Measurements from ENCODE around the gene RPL7A.
"Not testable (repeated sequence)": the region's sequence is repeated elsewhere in the genome, so short reads cannot be mapped to it uniquely, and the experiment has no call there.

The RPL7A gene

DNA sequence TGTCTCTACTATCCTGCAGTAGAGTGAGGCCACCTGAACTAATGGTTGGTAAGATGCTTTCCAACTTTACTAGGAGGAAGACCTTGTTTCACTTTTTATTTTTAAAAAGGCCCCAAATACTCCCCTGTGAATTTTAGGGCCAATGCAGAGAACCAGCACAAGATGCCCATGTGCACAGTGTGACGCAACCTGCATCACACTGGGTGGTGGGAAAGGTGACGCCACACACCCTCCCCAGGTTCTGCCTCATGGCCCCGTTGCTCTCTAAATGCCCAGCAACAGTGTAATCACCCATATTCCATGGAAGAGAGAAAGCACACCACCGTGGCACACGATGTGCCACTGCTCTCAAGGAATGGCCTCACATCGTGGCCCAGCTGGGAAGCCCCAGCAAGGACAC lies 21.4 kb downstream of the RPL7A start:
- DNase-seq = no peak

- DNase-seq = no peak
Measured at GRCh38 chr9:133369933-133370332, 21.9 kb downstream of the RPL7A start.

DNA sequence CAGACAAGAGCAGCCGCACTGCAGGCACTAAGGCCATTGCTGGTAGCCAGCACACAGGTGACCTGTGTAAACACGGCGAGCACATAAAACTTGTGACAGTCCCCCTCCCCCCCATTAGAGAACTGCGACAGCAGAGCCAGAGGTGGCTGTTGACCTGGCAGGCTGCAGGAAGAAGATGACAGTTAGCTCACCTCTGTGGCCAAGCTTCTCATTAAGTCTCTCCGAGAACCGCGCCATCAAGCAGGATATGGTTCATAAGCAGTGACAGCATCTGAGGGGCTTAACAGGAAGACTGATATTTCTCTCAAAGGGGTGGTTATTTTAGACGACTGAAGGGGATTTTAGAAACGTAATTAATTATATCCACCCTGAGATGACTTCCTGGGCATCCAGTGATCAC lies 22.7 kb downstream of the RPL7A start:
- DNase-seq = peak; percentile 57

- peak; percentile 59 for DNase-seq
Measured at GRCh38 chr9:133371261-133371711, 23.3 kb downstream of the RPL7A start.

GRCh38 chr9:133372144-133372543 lies 24.1 kb downstream of the RPL7A start:
- no peak for DNase-seq

DNA sequence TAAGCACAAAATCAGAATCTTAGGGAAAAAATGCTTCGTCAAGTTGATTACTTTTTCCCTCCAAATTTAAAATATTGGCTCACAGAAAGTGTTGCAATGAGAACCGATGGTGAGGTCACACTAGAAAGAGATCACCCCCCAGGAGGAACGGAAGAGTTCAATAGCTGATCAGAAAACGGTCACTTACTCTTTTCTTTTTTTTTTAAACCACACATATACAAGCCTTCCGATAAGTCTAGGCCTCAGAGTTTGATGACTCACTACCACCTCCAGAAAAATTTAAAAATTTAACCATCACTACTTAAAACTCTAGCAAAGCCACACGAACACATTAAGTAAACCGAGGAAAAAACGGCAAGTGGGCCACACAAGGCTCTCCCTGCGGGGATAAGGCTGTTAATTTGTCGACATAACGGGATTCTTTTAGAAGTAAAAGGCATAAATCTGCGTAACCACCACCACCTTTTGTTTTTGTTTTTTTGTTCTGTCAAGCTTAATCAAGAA lies 26.6 kb downstream of the RPL7A start:
- DNase-seq = no peak

DNA sequence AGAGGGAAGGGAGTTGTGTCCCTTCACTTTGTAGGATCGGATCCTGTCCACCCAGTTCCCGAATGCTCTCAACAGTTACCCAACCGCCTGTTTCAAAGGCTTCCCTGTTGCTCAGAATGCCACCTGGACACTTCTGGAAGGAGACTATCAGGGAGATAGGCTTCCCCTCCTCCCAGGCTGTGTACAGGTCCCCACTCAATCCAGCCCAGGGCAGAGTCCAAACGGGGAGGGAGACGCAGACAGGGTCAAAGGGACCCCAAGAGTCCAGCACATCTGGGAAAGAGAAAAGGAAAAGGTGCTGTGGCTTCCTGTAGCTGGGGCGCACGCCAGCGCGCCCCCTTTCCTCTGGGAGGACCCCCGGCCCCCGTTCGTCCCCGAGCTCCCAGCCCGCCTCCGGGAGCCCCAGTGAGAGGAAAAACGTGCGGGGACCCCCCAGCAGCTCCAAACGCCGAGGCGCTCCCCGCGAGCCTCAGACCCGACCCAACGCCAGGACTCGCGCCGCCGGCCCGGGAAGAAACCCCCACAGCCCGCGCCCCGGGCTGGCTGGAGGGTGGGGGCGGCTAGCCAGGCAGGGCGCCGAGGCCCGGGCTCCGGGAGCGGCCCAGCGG lies 27.2 kb downstream of the RPL7A start:
- DNase-seq = no peak

DNA sequence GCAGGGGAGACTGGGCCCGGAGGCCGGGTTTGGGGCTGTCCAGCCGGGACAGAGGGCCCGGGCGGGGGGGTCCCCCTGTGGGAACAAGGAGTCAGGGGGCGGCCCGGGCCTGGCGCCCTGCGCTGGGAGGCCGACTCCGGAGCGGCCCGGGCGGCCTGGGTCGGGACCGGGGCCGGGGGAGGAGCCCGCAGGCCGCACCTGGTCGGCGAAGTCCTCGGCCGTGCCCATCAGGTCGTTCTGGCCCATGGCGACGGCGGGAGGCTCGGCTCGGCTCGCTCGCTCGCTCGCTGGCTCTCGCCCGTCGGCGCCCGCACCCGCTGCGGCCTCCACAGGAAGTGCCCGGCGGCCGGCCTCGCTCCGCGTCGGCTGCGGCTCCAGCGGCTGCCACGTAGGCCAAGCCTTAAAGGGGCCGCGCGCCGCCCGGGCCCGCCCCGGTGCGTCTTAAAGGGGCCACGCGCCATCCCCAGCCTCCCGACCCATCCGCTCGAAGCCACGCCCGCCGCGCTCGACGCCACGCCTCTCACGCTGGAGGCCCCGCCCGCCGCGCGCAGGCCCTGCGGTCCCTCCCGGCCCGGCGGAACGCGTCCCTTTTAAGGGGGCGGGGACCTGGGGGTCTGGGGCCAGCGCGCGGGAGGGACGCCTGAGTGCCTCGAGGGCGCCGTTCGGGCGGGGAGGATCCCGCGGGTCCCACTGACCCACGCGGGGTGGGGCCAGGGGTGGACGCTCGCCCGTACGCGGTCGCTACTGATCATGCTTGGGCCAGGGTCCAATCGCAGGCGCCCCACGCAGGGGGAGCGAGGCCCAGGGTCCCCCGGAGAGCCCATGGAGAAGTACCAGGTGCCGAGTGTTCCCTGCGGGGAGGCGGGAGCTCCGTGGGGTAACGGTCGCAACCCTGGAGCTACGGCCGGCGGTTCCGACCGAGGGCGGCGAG lies 28.0 kb downstream of the RPL7A start, which contains the start of the genes STKLD1 and SURF4:
TSS of gene STKLD1 (plus strand) at position 643 of the 931 bp plus-strand sequence. CDS start at position 751, 108 bp downstream.
TSS of gene SURF4 (minus strand) at position 337 of the 931 bp plus-strand sequence. CDS start at position 246, 91 bp downstream.
- DNase-seq = peak; percentile 87

DNA sequence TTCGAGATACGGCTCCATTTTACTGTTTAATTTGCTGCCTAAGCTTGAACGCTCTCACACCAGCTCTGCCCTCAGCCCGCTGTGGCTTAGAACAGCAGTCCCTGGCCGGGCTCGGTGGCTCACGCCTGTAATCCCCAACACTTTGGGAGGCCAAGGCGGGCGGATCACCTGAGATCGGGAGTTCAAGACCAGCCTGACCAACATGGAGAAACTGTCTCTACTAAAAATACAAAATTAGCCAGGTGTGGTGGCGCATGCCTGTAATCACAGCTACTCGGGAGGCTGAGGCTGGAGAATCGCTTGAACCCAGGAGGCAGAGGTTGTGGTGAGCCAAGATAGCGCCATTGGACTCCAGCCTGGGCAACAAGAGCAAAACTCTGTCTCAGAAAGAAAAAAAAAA lies 29.3 kb downstream of the RPL7A start:
- not testable (repeated sequence) for DNase-seq

- no peak for DNase-seq
Measured at GRCh38 chr9:133377721-133378216, 29.8 kb downstream of the RPL7A start.

GRCh38 chr9:133378408-133378962 lies 30.5 kb downstream of the RPL7A start:
- DNase-seq = no peak

DNA sequence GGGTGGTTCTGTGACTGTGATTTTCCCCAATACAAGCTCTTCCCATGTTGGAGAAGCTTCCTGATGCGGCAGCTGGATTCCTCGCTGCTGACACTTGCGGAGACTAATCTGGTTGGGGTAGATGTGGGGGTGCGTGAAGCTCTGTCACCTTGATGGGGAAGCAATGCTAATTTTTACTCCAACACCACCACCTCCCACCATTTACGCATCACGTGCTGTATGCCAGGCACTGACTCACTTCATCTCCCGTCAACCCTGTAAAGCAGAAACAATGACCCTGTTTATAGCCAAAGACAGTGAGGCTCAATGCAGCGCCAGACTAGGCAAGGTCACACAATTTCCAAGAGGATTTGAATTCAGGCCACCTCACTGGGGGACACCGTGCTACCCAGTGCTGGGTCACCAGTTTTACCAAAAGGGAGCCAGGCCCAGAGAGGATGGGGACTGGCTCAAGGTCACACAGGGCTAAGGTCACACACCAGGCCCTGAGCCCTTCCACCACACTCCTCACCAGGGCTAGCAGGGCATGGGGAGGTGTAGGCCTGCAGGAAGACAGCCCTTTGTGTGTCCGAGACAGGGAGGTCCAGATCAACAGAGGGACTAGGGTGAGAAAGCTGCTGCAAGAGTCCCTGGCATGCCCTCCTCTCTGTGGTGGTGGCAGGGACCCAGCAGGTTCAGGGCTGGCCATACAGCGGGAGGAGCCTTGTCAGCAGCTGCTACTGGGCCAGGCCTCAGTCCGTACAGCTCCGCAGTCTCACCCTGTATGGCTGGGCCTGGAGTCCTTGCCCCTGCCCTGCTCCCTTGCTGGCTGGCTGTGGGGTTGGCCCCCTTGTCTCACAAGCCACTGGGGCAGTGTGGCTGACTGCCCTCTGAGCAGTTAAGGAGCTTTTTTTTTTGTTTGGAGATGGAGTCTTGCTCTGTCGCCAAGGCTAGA lies 31.4 kb downstream of the RPL7A start:
- no peak for DNase-seq

DNA sequence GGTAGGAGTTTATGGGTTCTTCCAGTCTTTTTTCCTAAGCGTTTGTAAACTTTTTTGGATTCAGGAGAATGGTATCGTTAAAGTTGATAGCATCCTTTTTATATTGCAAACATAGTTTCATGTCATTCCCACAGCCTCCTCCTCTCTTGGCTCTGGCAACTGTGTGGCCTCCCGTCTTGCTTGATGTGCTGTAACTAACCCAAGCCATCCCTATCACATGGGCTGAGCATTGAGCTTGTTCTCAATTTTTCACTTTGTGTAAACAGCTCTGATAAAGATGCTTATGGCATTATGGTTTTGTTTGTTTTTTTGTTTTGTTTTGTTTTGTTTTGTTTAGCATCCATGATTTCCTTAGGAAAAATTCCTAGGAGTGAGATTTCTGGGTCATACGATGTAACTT lies 32.7 kb downstream of the RPL7A start:
- no peak for DNase-seq

DNA sequence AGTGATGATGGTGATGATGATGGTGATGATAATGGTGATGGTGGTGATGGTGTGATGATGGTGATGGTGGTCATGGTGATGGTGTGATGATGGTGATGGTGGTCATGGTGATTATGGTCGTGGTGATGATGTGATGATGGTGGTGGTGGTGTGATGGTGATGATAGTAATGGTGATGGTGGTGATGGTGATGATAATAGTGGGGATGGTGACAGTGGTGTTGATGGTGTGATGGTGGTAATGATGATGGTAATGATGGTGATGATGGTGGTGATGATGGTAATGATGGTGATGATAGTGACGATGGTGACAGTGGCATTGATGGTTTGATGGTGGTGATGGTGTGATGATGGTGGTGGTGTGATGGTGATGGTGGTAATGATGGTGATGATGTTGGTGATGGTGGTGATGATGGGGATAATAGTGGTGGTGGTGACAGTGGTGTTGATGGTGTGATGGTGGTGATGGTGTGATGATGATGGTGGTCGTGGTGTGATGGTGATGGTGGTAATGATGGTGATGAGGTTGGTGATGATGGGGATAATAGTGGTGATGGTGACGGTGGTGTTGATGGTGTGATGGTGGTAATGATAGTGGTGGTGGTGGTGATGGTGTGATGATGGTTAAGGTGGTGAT lies 34.6 kb downstream of the RPL7A start:
- no peak for DNase-seq

GRCh38 chr9:133383438-133383837 lies 35.4 kb downstream of the RPL7A start:
- no peak for DNase-seq

GRCh38 chr9:133384736-133385321 lies 36.8 kb downstream of the RPL7A start:
- DNase-seq = no peak

DNA sequence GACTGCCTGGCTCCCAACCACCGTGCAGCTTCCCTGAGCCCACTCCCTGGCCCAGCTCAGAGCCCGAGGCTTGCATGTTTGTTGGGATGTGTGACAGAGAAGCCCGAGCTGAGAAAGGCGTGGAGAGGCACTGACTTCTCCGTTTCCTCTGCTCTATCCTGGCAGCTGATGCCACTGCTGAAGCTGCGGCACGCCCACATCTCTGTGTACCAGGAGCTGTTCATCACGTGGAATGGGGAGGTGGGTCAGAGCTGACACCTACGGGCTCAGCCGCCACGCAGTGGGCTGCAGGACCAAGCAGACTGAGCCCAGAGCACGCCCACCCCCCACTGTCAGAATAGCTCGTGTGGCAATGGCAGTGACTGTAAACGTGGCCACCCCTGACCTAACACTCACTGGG lies 37.4 kb downstream of the RPL7A start:
- no peak for DNase-seq

DNA sequence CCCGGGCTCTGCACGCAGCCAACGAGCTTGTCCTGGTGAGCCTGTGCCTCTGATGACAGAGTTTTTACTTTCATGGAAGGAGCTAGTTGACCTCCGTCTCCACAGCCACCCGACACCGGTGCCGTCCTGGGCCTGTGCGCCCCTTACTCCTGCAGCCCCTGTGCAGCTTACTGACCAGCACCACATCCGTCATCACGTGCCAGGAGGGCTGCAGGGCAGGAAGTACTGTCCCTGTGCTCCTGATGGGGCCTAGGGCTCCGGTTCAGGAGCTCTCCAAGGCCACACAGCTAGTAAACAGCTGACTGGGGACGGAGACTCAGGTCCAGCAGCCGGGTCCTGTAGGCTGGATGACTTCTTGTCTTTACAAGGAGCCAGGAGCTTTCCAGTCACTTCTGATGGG lies 38.3 kb downstream of the RPL7A start:
- no peak for DNase-seq

DNA sequence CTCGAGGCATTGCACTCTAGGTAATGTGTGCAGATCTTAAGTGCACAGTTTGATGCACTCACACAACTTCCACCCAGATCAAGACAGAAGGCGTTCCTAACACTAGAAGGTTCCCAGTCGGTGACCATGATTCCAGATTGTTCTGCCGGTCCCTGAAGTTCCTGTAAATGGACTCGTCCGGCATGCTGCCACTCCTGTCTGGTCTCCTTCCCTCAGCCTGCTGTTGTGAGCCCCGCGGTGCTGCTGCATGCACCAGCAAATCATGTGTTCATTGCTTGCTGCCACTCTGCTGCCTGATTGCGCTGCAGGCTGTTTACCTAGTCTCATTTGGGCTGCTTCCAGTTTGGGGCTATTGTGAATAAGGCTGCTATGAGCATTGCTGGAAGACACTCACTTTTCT lies 39.7 kb downstream of the RPL7A start:
- no peak for DNase-seq

DNA sequence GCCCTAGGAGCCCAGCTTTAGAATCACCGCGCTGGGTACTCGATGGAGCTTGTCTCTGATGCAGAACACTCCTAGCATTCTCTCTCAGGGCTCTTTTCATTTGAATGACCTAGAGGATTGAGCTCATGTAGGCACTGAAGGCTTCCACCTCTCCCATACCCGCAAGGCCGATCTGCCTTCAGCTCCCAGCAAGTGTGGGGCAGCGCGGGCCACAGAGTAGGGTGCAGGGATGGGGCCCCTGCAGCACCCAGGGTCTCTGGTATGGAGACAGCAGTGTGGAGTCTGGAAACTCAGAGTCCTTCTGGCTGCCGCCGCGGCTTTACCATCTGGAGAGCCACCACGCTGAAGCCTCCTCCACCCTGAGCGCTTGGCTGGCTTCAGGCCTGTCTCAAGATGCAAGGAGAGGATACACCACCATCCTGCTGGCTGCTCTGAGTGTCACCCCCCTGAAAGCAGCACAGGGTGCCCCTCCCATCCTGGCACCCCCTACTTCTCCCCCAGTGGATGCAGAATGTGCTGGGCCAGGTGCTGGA lies 41.1 kb downstream of the RPL7A start:
- no peak for DNase-seq

GRCh38 chr9:133389562-133389961 lies 41.5 kb downstream of the RPL7A start:
- DNase-seq = no peak
